ENCODE data around the gene MED12L.

GRCh38 chr3:151379083-151379734 lies 293.7 kb downstream of the MED12L start:
- no peak for TF ChIP-seq ZBTB11 (tag by site-specific recombination; conservative IDR thresholded peaks at IDR 0.05; ENCODE audit: low read depth)
- TF ChIP-seq CTCF (tag by site-specific recombination; IDR thresholded peaks at IDR 0.05): no peak
- no peak for TF ChIP-seq ZNF211 (tag by site-specific recombination; IDR thresholded peaks at IDR 0.05; ENCODE audit: low read depth)
- TF ChIP-seq ATF2 (tag by site-specific recombination; IDR thresholded peaks at IDR 0.05; ENCODE audit: low read depth): no peak
- no peak for TF ChIP-seq ZNF324 (tag by site-specific recombination; IDR thresholded peaks at IDR 0.05)
- no peak for TF ChIP-seq PBX3 (CRISPR knock-in tag; IDR thresholded peaks at IDR 0.05)

Data from HEK293 (cell line).